ENCODE data around the gene USE1. TPM values are rescaled to one million over a fixed set of nuclear protein-coding genes. Genes with fewer than 3 reads are reported as not detected.

Gene USE1
- total and polyA plus RNA-seq, 4 donors, result 22.0 to 60.1 (median 34.8) TPM

GRCh38 chr19:17246681-17247425 is 31.7 kb downstream of the USE1 start:
- TF ChIP-seq, protein P1, sequence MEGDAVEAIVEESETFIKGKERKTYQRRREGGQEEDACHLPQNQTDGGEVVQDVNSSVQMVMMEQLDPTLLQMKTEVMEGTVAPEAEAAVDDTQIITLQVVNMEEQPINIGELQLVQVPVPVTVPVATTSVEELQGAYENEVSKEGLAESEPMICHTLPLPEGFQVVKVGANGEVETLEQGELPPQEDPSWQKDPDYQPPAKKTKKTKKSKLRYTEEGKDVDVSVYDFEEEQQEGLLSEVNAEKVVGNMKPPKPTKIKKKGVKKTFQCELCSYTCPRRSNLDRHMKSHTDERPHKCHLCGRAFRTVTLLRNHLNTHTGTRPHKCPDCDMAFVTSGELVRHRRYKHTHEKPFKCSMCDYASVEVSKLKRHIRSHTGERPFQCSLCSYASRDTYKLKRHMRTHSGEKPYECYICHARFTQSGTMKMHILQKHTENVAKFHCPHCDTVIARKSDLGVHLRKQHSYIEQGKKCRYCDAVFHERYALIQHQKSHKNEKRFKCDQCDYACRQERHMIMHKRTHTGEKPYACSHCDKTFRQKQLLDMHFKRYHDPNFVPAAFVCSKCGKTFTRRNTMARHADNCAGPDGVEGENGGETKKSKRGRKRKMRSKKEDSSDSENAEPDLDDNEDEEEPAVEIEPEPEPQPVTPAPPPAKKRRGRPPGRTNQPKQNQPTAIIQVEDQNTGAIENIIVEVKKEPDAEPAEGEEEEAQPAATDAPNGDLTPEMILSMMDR (IDR thresholded peaks at IDR 0.05; ENCODE audit: control extremely low read depth, extremely low read depth), result no peak
- Histone ChIP-seq H3K27ac (ENCODE audit: low read depth in 1 of 2, low read length in 1 of 2) (peak overlapping the region; percentile 85 to 91), H3K36me3 (ENCODE audit: control insufficient read depth in 4 of 4, insufficient read depth in 4 of 4, low read length in 4 of 4) (peaks cover 0 to 2% (median 0%) of the 10 kb centered on the region in 4 donors), H3K9ac (ENCODE audit: insufficient read depth in 1 of 2, low read length in 2 of 2) (no peak overlapping the region), H3K27me3 (ENCODE audit: control insufficient read depth in 3 of 3, insufficient read depth in 3 of 3, low read length in 2 of 3) (no peaks in the 10 kb centered on the region), H3K9me3 (ENCODE audit: control insufficient read depth in 4 of 4, insufficient read depth in 3 of 4, low read length in 3 of 4) (no peaks in the 10 kb centered on the region), H3K4me1 (ENCODE audit: control insufficient read depth in 5 of 5, insufficient read depth in 5 of 5, low read length in 5 of 5) (peaks cover 0 to 21% (median 11%) of the 10 kb centered on the region in 5 donors), H3K4me3 (no peak overlapping the region)
- DNase-seq (peak in 2 of 3 donors; percentile 63 to 69), ATAC-seq (ENCODE audit: insufficient read depth, low FRiP score) (no peak)
- 9 to 15% methylated on average over 21 of the region's 21 CpGs for WGBS, 2 donors

GRCh38 chr19:17248011-17248776 is 33.0 kb downstream of the USE1 start:
- ATAC-seq (ENCODE audit: insufficient read depth, low FRiP score) (no peak), DNase-seq (no peak)
- Histone ChIP-seq H3K9me3 (ENCODE audit: control insufficient read depth in 4 of 4, insufficient read depth in 3 of 4, low read length in 3 of 4) (no peaks in the 10 kb centered on the region), H3K4me1 (ENCODE audit: control insufficient read depth in 5 of 5, insufficient read depth in 5 of 5, low read length in 5 of 5) (peaks cover 0 to 18% (median 9%) of the 10 kb centered on the region in 5 donors), H3K9ac (ENCODE audit: insufficient read depth in 1 of 2, low read length in 2 of 2) (peak overlapping the region in 1 of 2 donors; percentile 11), H3K36me3 (ENCODE audit: control insufficient read depth in 4 of 4, insufficient read depth in 4 of 4, low read length in 4 of 4) (peaks cover 0 to 2% (median 0%) of the 10 kb centered on the region in 4 donors), H3K4me3 (no peak overlapping the region), H3K27ac (ENCODE audit: low read depth in 1 of 2, low read length in 1 of 2) (no peak overlapping the region), H3K27me3 (ENCODE audit: control insufficient read depth in 3 of 3, insufficient read depth in 3 of 3, low read length in 2 of 3) (no peaks in the 10 kb centered on the region)
- TF ChIP-seq, protein P1 (IDR thresholded peaks at IDR 0.05; ENCODE audit: control extremely low read depth, extremely low read depth), result no peak
- WGBS, 2 donors, result 74 to 82% methylated on average over 21 of the region's 21 CpGs

- DNase-seq (no peak), ATAC-seq (ENCODE audit: insufficient read depth, low FRiP score) (no peak)
- Histone ChIP-seq H3K4me3 (no peak overlapping the region), H3K36me3 (ENCODE audit: control insufficient read depth in 4 of 4, insufficient read depth in 4 of 4, low read length in 4 of 4) (peaks cover 0 to 2% (median 0%) of the 10 kb centered on the region in 4 donors), H3K27ac (ENCODE audit: low read depth in 1 of 2, low read length in 1 of 2) (peak overlapping the region in 1 of 2 donors; percentile 45), H3K9me3 (ENCODE audit: control insufficient read depth in 4 of 4, insufficient read depth in 3 of 4, low read length in 3 of 4) (no peaks in the 10 kb centered on the region), H3K9ac (ENCODE audit: insufficient read depth in 1 of 2, low read length in 2 of 2) (no peak overlapping the region), H3K27me3 (ENCODE audit: control insufficient read depth in 3 of 3, insufficient read depth in 3 of 3, low read length in 2 of 3) (no peaks in the 10 kb centered on the region), H3K4me1 (ENCODE audit: control insufficient read depth in 5 of 5, insufficient read depth in 5 of 5, low read length in 5 of 5) (peaks cover 0 to 15% (median 9%) of the 10 kb centered on the region in 5 donors)
- TF ChIP-seq, protein P1 (IDR thresholded peaks at IDR 0.05; ENCODE audit: control extremely low read depth, extremely low read depth), result no peak
- WGBS, 2 donors, result 84 to 95% methylated on average over 12 to 15 of the region's 15 CpGs
Measured at GRCh38 chr19:17249887-17250548, 34.9 kb downstream of the USE1 start.
